SH-SY5Y (cell line): ENCODE results near the gene P2RY14.

Experiments used
- GATA2 ChIP-seq: IDR thresholded peaks from 2 replicates; pipeline ENCODE4 v1.6.1; 2011; ENCODE audit warnings: mild to moderate bottlenecking, low read depth, low read length
- GATA3 ChIP-seq: IDR thresholded peaks from 2 replicates; pipeline ENCODE4 v1.6.1; 2011; ENCODE audit warnings: low read depth, mild to moderate bottlenecking, low read length, moderate library complexity

GRCh38 chr3:151225040-151225975 lies 53.0 kb downstream of the P2RY14 start:
- TF ChIP-seq GATA2 (no peak), GATA3 (no peak)
